NCI-H1417 treated with DMSO at 0.1 percent for 48 hours (cell line): ENCODE measurements around the gene ACLY.
"Not testable (repeated sequence)": the region's sequence is repeated elsewhere in the genome, so short reads cannot be mapped to it uniquely, and the experiment has no call there.

Experiments used
- DNase-seq: peaks from one replicate; lab custom pipeline; 2025; lab: John Stamatoyannopoulos, UW

The ACLY gene

DNA sequence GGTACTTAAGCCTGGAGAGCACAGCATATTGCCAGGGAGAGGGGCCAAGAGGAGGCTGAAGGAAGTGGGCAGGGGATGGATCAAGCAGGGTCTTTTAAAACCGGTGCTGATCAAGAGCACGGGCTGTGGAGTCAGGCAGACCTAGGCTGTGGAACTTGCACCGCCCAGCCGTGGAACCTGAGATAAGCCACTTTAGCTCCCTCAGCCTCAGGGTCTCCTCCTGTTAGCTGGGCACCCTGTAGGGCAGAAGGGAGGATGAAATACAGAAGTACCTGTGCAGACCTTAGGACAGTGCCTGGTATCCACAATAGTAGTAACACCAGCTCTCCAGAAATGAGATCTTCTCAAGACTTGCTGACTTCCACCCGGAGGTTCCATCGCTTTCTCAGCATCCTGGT lies 20.9 kb upstream of the ACLY start:
- DNase-seq: no peak

DNA sequence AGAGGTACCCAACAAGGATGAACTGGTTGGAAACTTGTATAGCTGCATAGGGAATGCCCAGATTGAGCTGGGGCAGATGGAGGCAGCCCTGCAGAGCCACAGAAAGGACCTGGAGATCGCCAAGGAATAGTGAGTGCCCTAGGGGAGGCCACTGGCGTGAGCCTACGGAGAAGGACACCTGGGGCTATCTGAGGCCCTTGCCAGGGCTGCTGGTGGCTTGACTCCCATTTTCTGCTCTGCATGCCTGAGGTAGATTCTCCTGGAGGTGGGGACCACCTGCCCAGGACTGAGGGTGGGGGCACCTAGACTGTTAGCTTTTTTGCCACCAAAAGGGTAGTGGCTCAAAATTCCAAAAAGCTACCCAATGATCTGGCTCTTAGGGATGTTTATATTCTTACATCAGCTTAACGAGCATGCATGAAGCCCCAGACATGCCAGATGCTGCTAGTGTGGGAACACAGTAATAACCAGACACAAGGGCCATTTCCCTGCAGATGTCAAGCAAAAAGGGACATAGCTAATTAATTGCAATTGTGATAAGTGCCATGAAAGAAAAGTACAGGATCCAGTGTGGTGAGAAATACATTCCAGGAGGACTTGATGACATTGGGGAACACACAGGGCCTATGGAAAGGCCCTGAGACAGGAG lies 20.4 kb upstream of the ACLY start:
- no peak for DNase-seq

DNA sequence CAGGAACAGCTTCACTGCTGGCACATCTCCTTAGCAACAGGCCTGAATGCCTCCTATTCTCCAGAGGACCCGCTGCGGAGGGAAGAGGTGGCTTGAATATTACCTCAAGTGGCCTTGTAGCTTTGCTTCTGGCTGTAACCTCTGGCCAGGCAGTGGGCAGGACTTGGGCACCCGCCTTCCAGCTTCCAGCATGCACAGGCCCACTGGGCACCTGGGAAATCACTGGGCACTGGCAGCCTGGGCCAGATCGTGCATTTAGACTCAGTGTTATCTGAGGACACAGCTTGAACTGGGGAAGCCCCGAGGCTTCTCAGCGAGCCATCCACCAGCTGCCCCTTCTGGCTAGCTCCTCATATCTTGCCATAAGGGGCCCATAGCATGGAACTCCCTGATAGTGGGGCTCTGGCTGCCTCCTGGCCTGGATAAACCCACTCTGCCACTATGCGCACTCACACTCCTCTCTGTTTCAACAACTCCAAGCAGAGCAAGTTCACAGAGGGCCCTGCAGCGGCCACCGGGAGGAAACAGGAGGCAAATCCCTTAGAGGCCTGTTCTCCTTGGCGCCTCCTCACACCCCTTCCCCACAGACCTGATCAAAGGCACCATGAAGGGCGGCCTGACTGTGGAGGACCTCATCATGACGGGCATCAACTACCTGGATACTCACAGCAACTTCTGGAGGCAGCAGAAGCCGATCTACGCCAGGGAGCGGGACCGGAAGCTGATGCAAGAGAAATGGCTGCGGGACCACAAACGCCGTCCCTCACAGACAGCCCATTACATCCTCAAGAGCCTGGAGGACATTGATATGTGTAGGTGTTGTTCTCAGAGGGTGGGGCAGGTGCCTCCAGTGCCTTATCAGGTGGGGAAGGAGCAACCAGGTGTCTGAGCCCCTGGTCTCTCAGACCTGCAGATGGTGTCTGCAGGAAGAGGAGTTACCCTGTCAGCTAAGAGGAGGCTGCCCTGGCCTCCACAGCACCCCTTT lies 19.5 kb upstream of the ACLY start:
- DNase-seq: no peak

DNA sequence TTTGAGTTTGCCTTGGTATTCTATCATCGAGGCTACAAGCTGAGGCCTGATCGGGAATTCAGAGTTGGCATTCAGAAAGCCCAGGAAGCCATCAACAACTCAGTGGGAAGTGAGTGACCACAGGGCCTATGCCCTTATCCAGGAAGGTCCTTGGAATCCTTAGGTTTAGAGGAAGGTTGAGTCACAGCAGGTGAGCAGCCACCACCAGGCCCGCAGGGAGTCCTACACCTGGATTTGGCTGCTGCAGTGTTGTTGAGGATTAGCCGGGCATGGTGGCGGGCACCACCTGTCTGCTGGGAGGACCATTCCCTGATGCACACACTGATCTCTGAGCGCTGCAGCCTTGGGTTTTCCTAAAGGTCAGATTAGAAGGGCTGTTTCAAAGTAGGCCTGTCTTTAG lies 16.9 kb upstream of the ACLY start:
- no peak for DNase-seq

DNA sequence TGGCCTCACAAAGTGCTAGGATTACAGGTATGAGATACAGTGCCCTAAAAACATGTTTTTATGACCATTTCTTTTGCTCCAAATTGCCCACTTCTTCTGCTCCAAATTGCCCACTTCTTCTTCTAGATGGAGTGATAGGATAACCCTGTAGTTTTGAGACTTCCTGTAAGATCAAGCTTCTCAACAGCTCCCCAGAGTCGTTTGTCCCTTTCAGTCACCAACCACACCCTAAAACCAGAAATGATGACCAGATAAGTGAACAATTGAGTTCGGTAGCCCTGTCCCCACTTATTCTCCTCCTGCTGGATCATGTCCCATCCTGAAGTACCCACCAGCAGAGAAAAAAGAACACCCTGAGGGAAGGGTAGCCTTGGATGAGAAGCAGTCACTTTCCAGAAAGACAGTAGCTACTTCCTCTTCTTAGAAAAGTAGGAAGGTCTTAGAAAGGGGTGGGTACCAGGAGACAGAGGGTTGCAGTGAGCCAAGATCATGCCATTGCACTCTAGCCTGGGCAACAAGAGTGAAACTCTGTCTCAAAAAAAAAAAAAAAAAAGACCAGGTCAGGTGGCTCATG lies 14.2 kb upstream of the ACLY start:
- no peak for DNase-seq

DNA sequence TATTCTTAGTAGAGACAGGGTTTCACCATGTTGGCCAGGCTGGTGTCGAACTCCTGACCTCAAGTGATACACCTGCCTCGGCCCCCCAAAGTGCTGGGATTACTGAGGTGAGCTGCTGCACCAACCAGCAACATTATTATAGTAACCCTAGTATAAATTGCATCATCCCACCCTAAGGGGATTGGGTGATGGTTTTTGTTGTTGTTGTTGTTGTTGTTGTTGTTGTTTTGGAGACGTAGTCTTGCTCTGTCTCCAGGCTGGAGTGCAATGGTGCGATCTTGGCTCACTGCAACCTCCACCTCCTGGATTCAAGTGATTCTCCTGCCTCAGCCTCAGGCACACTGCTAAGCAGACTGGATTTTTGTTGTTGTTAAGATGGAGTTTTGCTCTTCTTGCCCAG lies 13.0 kb upstream of the ACLY start:
- DNase-seq: not testable (repeated sequence)

DNA sequence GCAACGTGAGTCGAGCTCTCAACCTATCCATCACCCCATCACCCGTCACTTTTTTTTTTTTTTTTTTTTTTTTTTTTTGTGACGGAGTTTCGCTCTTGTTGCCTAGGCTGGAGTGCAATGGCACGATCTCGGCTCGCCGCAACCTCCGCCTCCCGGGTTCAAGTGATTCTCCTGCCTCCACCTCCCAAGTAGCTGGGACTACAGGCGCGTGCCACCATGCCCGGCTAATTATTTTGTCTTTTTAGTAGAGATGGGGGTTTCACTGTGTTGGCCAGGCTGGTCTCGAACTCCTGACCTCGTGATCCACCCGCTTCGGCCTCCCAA lies 12.0 kb upstream of the ACLY start:
- DNase-seq: not testable (repeated sequence)

DNA sequence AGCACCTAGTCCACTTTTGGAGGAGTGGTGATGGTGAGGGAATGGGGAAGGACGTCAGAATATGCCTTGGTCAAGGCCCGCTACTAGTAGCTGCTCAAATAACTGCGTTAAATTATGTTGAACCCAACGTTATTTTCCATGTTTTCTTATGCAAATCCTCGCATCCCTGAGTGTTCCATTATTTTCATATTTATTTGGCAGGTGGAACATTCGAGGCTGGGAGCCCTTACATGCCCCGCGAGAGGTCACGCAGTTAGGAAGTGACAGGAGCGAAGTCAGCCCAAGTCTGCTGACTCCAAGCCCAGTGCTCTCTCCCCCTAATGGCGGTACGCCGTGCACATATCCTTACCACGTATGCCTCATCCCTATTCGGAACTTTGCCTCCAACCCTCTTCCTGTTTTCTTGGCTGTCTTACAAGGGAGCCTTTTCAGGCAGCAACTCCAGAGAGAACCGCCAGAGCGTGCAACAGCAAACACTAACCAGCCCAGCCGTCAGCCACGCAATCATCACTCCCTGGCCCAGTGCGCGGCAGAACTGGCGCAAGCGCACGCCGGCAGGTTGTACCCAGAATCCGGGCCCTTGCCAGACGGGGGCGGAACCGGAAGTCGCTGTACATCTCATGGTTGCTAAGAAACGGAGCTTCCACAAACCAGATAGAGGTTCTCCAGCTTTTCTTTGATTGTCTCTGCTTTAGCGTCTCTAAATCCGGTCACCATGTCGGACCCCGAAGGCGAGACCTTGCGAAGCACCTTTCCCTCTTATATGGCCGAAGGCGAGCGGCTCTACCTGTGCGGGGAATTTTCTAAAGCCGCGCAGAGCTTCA lies 11.5 kb upstream of the ACLY start, which contains the start of gene ODAD4:
ODAD4 (plus strand) TSS at position 609 of the 824 bp plus-strand sequence; CDS start at position 716, 107 bp downstream.
- peak; percentile 78 for DNase-seq

DNA sequence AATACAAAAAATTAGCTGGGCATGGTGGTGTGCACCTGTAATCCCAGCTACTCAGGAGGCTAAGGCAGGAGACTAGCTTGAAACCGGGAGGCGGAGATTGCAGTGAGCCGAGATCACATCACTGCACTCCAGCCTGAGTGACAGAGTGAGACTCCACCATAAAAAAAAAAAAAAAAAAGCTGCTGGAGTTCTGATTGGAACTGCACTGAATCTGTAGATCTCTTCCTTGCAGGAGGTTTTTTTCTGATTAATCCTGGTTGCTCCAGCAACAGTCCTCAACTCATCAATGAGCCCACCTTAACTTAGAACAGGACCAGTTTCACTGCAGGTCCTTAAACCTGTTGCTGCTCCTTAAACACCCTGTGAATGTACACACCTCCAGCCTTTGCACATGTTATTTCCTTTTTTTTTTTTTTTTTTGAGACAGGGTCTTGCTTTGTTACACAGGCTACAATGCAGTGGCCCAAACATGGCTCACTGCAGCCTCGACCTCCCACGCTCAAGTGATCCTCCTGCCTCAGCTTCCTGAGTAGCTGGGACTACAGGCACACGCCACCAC lies 10.0 kb upstream of the ACLY start:
- no peak for DNase-seq

DNA sequence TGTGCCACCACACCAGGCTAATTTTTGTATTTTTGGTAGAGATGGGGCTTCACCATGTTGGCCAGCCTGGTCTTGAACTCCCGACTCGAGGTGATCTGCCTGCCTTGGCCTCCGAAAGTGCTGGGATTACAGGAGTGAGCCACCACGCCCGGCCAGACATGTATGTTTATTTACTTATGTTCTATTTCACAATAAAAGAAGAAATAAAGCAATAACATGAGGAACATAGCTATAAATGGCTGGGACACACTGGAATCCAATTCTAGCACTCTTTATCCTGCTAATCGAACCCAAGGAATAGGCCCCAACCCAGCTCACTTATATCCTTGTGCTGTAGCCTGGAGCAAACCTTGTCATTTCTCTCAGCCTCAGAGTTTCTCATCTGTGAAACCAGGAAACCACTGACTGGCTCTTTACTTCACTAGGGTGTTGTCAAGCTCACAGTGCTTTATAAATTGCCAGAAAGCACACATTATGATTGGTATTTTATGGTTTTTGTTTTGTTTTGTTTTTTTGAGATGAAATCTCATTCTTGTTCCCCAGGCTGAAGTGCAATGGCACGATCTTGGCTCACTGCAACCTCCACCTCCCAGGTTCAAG lies 7.3 kb upstream of the ACLY start:
- DNase-seq: no peak

DNA sequence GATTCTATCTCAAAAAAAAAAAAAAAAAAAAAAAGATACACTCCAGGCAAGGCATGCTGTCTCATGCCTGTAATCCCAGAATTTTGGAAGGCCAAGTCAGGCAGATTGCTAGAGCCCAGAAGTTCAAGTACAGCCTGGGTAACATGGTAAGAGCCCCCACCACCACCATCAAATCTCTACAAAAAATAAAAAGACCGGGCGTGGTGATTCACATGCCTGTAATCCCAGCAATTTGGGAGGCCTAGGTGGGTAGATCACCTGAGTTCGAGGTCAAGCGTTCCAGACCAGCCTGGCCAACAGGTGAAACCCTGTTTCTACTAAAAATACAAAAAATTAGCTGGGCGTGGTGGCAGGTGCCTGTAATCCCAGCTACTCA lies 1.8 kb upstream of the ACLY start:
- DNase-seq: no peak

DNA sequence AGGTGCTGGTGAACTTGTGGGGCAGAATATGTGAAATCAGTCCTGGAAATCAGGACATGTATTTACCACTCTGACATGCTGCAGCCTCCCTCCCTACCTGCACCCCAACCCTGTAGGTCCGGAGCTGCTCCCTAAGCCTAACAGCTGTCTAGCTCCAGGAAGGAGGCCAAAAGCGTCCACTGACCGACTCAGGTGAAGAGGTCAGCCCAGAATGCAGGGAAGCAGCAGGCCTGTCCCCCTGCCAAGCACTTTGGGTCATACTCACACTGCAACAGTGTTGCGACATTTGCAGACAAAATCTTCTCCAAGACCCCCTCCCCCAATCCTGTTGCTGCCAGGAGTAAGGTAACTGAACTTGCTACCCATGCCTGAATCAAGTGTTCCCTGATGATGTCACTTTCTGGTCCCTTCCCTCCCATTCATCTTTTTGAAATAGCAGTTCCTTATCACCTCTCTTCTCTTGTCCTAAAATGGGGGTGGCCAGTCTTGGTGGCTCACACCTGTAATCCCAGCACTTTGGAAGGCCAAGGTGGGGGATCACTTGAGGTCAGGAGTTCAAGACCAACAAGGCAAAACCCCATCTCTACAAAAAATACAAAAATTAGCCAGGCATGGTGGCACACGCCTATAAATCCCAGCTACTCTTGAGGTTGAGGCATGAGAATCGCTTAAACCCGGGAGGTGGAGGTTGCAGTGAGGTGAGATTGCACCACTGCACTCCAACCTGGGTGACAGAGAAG lies 1.3 kb upstream of the ACLY start:
- no peak for DNase-seq

DNA sequence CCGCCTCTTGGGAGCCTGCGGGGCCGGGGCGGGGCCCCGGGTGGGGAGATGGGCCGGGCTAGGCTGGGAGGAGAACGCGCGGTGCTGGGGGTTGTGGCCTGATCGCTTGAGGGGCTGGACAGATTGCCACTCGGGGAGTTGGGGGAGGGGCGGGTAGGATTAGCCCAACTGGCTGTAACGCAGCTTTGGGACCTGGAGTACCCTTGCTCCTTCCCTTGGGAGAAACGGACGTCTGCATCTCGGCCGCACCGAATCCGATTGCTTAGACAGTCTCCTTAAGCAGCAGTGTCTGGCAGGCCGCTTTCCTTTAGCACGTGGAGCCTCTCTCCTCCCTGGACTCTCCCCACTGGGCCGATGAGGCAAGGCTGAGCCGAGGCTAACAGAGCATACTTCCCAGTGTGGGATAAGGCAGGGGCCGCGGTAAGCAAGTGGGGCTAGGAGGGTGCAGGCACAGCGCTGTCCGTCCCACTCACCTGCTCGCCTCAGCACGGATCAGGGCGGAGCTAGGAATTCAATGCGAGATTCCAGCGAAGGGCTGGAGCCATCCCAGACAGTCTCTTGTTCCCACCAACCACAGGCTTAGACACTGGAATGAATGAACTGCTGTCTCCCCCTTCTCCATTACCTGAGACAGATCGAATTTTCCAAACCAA lies 540 bp upstream of the ACLY start:
- DNase-seq: no peak

DNA sequence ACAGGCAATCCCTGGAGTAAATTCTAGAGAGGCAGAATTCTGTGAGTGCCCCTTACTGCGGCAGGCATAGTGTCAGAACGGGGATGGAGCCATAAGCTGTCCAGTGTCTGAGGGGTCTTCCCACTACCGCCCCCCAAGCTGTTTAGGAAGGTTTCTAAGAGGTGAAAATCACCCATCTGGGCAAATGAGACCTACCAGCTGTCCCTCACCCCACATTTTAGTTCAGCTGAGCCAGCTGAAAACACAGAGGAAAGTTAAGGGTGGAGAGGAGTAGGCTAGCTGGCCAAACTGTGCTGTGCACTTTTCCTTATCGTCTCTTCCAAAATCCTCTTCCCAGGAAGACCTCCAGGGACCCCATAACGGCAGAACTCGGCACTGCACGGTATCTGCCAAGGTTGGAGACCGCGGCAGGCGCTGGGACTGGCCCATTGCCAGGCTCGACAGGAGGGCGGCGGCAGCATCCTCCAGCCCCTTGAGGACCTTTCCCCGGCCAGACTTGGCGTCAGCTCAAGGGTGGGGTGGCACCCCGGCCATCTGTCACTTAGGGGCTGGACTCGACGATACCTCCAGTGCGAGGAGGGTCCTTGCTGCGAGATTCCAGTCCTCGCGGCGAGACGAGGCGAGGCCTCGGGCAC lies 955 bp downstream of the ACLY start:
- no peak for DNase-seq

DNA sequence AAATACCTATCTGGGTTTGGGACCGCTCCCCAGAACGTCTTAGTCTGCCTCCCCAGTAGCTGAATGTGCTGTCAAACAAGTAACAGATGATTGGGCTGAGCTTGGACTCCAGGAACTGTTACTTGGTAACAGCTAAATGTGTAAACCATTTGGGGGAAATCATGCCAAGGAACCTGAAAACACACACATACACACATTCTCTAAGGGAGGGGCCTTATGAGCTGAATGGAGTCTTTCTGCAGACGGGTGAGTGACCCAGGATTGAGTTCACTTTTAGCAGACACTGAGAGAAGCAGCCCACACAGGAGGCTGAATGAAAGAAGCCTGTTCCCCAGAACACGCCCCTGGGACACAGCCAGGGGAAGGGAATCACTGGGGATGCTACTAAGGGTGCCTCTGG lies 1.6 kb downstream of the ACLY start:
- DNase-seq: no peak

DNA sequence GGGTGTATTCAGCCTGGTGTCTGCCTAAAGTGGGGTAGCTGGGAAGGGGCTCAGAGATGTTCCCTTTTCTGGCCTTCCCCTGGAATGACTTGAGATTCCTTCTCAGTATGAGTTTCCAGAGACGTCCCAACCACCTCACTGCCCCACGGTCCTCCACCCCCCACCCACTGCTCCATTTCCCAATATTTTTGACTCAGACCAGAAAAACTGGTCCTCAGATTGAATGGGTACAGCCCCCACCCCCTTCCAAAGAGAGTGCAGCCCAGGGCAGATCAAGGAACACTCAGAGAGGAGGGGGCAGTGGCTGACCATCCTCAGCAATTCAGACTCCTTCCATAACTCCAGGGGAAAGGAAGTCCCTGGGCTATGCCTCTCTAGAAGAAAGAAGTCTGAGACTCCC lies 3.2 kb downstream of the ACLY start:
- DNase-seq: no peak

DNA sequence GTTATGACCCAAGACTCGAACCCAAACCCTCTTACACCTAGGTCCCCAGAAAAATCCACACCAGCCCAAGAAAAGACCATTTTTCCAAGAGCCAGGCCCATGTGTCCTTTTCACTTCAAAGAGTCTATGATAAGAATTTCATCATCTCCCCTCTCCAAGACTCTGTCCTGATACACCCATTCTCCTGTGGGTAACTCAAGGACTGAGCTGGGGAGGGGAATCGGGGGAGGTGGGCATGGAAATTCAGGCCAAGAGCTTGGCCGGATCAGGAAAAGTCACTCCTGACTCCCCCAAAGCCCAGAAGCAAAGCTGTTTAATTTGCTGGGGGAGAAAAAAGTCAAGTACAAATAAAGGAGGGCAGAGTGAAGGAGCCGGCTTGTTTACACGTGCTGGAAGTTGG lies 3.7 kb downstream of the ACLY start:
- DNase-seq: no peak

DNA sequence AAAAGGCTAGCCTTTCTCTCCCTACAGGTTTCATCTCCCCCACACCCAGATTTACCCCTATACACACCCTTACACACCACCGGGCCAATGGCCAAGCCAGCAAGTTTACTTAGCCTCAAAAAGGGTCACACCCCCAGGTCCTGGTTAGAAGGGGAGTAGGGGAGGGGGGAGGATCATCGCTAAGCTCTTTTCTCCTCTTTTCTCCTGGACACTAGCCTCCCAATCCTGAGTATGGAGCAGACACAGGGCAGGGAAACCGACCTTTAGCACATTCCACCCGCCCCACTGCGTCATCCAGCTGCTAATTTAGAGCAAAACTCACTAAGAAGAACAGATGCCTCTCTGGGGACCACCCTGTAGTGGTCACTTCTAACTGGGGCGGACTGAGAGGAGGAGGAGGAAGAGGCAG lies 4.4 kb downstream of the ACLY start:
- no peak for DNase-seq

DNA sequence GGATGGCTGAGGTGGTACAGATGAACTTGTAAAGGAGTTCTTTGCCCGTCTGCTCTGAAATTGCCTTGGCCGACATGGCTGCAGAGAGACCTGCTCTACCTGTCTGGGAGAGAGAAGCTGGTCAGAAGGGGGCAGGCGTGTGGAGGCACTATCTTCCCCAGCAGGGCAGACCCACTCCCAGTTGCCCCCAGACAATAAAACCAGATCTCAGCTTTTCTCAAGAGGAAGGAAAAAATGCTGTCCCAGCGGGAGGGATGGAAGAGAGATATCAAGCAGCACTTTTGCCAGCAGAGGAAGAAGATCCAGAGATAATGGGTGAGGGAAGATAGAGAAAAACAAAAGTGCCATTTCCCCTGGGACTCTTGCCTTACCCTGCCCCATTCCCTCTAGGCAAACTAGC lies 5.0 kb downstream of the ACLY start:
- no peak for DNase-seq

DNA sequence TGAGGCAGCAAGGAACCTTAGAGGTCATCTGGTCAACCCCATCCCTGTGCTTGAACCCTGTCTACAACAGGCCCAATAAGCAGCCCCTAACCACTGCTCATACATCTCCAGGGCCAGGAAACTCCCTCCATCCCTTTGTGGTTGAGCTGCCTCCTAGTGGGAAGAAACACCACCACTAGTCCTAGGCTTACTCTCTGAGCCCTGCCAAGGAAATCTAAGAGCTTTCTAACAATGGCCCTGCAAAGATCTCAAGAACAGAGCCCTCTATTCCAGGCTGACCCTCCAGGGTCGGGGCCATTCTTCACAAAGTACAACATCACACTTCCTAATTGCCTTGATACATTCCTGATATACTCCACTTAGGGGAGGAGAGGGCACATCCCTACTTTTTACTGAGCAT lies 5.8 kb downstream of the ACLY start:
- no peak for DNase-seq
